ENCODE measurements around the gene SLC25A11.

Gene SLC25A11

GRCh38 chr17:4948166-4948930, 8.5 kb upstream of the SLC25A11 start, which contains the start of gene PFN1:
PFN1 (minus strand) TSS chr17:4948530; CDS start chr17:4948394, 136 bp downstream.
- DNase-seq (ENCODE audit: low spot score) (peak; percentile 89), ATAC-seq (ENCODE audit: low read depth) (peak; percentile 11)
- peak within 1 kb of the TSS; percentile 88 for H3K4me3 ChIP-seq (ENCODE audit: severe bottlenecking)
- no peak for TF ChIP-seq CTCF (IDR thresholded peaks at IDR 0.05; ENCODE audit: poor library complexity, severe bottlenecking)
- no peaks in the 10 kb centered on the region for H3K27me3 ChIP-seq (ENCODE audit: insufficient read depth, poor library complexity, severe bottlenecking)
- H3K9me3 ChIP-seq (ENCODE audit: severe bottlenecking) = no peaks in the 10 kb centered on the region
- H3K4me1 ChIP-seq (ENCODE audit: insufficient read depth, poor library complexity, severe bottlenecking) = peaks cover 26% of the 10 kb centered on the region
- H3K27ac ChIP-seq (ENCODE audit: poor library complexity, severe bottlenecking) = peak within 1 kb of the TSS; percentile 99
- H3K36me3 ChIP-seq (ENCODE audit: low read depth) = peaks cover 43% of the 10 kb centered on the region

- Histone ChIP-seq H3K9me3 (ENCODE audit: severe bottlenecking) (no peaks in the 10 kb centered on the region), H3K4me1 (ENCODE audit: insufficient read depth, poor library complexity, severe bottlenecking) (peaks cover 26% of the 10 kb centered on the region), H3K27me3 (ENCODE audit: insufficient read depth, poor library complexity, severe bottlenecking) (no peaks in the 10 kb centered on the region), H3K27ac (ENCODE audit: poor library complexity, severe bottlenecking) (peak overlapping the region; percentile 99), H3K36me3 (ENCODE audit: low read depth) (peaks cover 49% of the 10 kb centered on the region), H3K4me3 (ENCODE audit: severe bottlenecking) (peak overlapping the region; percentile 88)
- TF ChIP-seq CTCF (IDR thresholded peaks at IDR 0.05; ENCODE audit: poor library complexity, severe bottlenecking) = no peak
- ATAC-seq (ENCODE audit: low read depth) (peak; percentile 0; the same call in 1 of the 3 replicates), DNase-seq (ENCODE audit: low spot score) (no peak)
Observed at GRCh38 chr17:4947411-4948165, 7.7 kb upstream of the SLC25A11 start.

DNA sequence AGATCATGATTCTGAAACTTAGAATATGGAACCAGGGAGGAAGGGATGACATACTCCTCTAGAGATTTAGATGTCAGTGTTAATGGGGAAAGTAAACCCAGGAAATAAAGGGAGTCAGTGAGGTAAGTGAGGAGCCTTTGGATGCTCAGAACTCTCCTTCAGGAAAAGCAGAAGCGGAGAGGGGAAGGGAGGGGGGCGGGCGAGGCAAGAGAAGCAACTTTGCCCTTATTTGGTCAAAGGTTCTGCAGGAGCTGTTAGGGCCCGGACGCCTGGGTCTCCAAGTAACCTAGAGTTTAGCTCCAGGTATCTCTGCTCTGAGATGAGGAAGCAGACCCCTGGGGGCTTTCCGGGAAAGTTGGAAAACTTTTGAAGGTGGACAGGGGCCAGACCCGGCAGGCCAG, 7.2 kb upstream of the SLC25A11 start:
- no peaks in the 10 kb centered on the region for H3K27me3 ChIP-seq (ENCODE audit: insufficient read depth, poor library complexity, severe bottlenecking)
- H3K4me3 ChIP-seq (ENCODE audit: severe bottlenecking) = peak overlapping the region; percentile 88
- H3K36me3 ChIP-seq (ENCODE audit: low read depth) = peaks cover 49% of the 10 kb centered on the region
- H3K27ac ChIP-seq (ENCODE audit: poor library complexity, severe bottlenecking) = peak overlapping the region; percentile 99
- DNase-seq (ENCODE audit: low spot score) = no peak
- no peaks in the 10 kb centered on the region for H3K9me3 ChIP-seq (ENCODE audit: severe bottlenecking)
- no peak for ATAC-seq (ENCODE audit: low read depth)
- no peak for TF ChIP-seq CTCF (IDR thresholded peaks at IDR 0.05; ENCODE audit: poor library complexity, severe bottlenecking)
- peaks cover 26% of the 10 kb centered on the region for H3K4me1 ChIP-seq (ENCODE audit: insufficient read depth, poor library complexity, severe bottlenecking)

DNA sequence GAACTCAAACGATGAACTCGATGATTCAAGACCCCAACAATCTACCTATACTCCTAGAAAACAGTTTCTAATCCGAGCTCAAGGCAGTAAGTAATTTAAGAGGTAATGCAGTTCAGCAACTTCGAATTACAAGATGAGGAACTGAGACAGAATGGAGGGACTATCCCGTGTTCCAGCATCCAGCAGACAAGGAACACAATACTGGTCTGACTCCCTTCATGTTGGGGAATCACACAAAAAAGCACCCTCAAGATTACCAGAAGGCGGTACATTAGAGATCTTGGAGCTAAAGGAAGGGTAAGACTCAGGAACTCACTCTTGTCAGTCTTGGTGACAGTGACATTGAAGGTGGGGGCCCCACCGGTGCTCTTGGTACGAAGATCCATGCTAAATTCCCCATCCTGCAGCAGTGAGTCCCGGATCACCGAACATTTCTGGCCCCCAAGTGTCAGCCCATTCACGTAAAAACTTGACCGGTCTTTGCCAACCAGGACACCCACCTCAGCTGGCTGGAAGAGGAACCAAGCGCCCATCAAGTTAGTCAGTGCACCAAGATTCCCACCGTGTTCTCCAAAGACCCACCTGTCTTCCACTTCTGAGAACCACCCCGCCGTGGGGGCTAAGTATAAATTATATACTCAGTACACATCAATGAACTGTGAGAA, 6.6 kb upstream of the SLC25A11 start:
- Histone ChIP-seq H3K4me3 (ENCODE audit: severe bottlenecking) (peak overlapping the region; percentile 88), H3K36me3 (ENCODE audit: low read depth) (peaks cover 55% of the 10 kb centered on the region), H3K27ac (ENCODE audit: poor library complexity, severe bottlenecking) (peak overlapping the region; percentile 99), H3K27me3 (ENCODE audit: insufficient read depth, poor library complexity, severe bottlenecking) (no peaks in the 10 kb centered on the region), H3K4me1 (ENCODE audit: insufficient read depth, poor library complexity, severe bottlenecking) (peaks cover 26% of the 10 kb centered on the region), H3K9me3 (ENCODE audit: severe bottlenecking) (no peaks in the 10 kb centered on the region)
- ATAC-seq (ENCODE audit: low read depth) (no peak), DNase-seq (ENCODE audit: low spot score) (no peak)
- no peak for TF ChIP-seq CTCF (IDR thresholded peaks at IDR 0.05; ENCODE audit: poor library complexity, severe bottlenecking)

All from RWPE2 (cell line).